Pancreas (tissue), 10 donors: Measurements from ENCODE around the gene SLC43A1. TPM values are rescaled to one million over a fixed set of nuclear protein-coding genes. Genes with fewer than 3 reads are reported as not detected.

Experiments used
- ATAC-seq, 4 donors: fragments of 200-7000 bp; cut with Tn5 transposase; one replicate each; pipeline versions ENCODE4 v1.8.0 to v1.9.1; 2020; ENCODE audit warnings: mild to moderate bottlenecking in 4 of 4, moderate library complexity in 4 of 4
- DNase-seq, 6 donors: peaks; one replicate each; pipeline ENCODE4 v3.0.0-alpha.2; 2020
- FAIRE-seq: peaks from 2 replicates; lab custom pipeline; 2012; peaks lifted over from hg19 to GRCh38; lab: Jason Lieb, UNC
- H3K27ac ChIP-seq, 4 donors: fragments of 200-600 bp; sonication (generic); 1 replicate in 3 of 4; 2 replicates in 1 of 4; pipeline versions ENCODE4 v1.5.0 to v1.8.0; 2020
- H3K27me3 ChIP-seq, 4 donors: fragments of 200-600 bp; one replicate each; pipeline ENCODE4 v1.8.0; 2021
- H3K36me3 ChIP-seq, 3 donors: fragments of 200-600 bp; sonication (generic) in 1 of 3; one replicate each; pipeline versions ENCODE4 v1.5.0 to v1.8.0; 2020 to 2021
- H3K4me1 ChIP-seq, 3 donors: fragments of 200-600 bp; one replicate each; pipeline ENCODE4 v1.8.0; 2021
- H3K4me3 ChIP-seq, 4 donors: fragments of 200-600 bp; sonication (generic) in 2 of 4; one replicate each; pipeline versions ENCODE4 v1.5.0 to v1.8.0; 2020 to 2021
- H3K9me3 ChIP-seq, 4 donors: fragments of 200-600 bp; one replicate each; pipeline ENCODE4 v1.8.0; 2021
- CTCF ChIP-seq, 4 donors: fragments of 200-600 bp; sonication (generic) in 3 of 4; IDR thresholded peaks; one replicate each; pipeline versions ENCODE4 v1.5.0 to v1.8.0; 2021; ENCODE audit warnings: antibody characterized with exemption in 4 of 4
- WGBS, 2 donors: extraction: QIAGEN DNeasy Blood & Tissue Kit; methylation state at CpG; one replicate each; pipeline ENCODE4 v1.1.7; 2013; 5-methylcytosine and 5-hydroxymethylcytosine counted together
- intact Hi-C, 3 donors: fragments of 100-400 bp; cut with DNase I; formaldehyde crosslinking; loops; one replicate each; pipeline versions ENCODE4 v1.11.1 to v1.14.2; 2022
- polyA plus RNA-seq, 2 donors: library from polyadenylated mRNA; stranded (reverse); fragments of 200-250 nt; gene quantifications; one replicate each; pipeline ENCODE4 v1.2.3, GENCODE V29; 2013
- total RNA-seq, 6 donors: library from RNA; stranded (reverse); fragmentation: NEBNext Ultra II Directional in 4 of 6; extraction: Animal tissue kit (Norgen Biotek cat#: 25700) in 4 of 6; gene quantifications; one replicate each; pipeline versions ENCODE4 v1.2.1 to v1.2.4, GENCODE V29; 2021 to 2023
- donor health status: healthy with polysubstance abuse.
- donor health status: DM: no; HTN: no; CAD: no; lungs with moderate emphysema.
- donor health status: DM: no; HTN: no; CAD: no.
- donor health status: control.
- donor health status: control.
- donor health status: Bipolar disorder and iron deficiency.
- donor health status: DM: yes; HTN: yes; CAD: no.
- donor health status: DM: no; HTN: no; CAD: no.
- donor health status: DM: no; HTN: no; CAD: no.
- donor health status: DM: yes; HTN: yes; CAD: no.

Gene SLC43A1
- total and polyA plus RNA-seq, 8 donors, result 78.3 to 280 (median 122) TPM

GRCh38 chr11:57555393-57555792, 39.9 kb upstream of the SLC43A1 start:
- TF ChIP-seq CTCF (IDR thresholded peaks at IDR 0.05), result no peak
- Histone ChIP-seq H3K27me3 (no peaks in the 10 kb centered on the region), H3K27ac (no peak overlapping the region), H3K4me3 (no peak overlapping the region), H3K36me3 (peaks cover 0 to 11% (median 0%) of the 10 kb centered on the region in 3 donors), H3K9me3 (no peaks in the 10 kb centered on the region), H3K4me1 (peaks cover 0 to 11% (median 11%) of the 10 kb centered on the region in 3 donors)
- ATAC-seq (no peak), FAIRE-seq (no peak), DNase-seq (no peak)
- intact Hi-C loops, result no loop called here
- 90 to 95% methylated on average over 2 of the region's 2 CpGs for WGBS, 2 donors

DNA sequence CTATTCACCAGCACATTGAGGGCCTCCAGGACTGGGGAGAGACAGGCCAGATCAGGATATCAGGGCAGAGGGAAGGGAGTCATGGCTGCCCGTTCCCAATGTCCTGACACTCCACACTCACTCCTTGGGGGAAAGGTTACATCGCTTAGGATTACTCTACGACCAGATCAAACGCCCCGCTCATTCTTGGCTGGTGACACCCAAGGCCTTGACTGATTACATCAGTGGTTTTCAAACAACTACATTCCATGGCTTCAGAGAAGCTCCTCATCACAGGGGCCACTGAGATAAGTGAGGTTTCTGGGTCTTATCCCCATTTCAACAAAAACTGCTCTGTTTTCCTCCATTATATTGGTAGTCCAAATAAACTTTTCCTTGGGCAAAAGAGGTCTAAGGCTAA, 37.0 kb upstream of the SLC43A1 start:
- WGBS, 2 donors, result 41 to 50% methylated on average over 5 of the region's 5 CpGs
- Histone ChIP-seq H3K36me3 (peaks cover 0 to 11% (median 0%) of the 10 kb centered on the region in 3 donors), H3K4me3 (no peak overlapping the region), H3K4me1 (peaks cover 0 to 11% (median 11%) of the 10 kb centered on the region in 3 donors), H3K27ac (peak overlapping the region; percentile 26 to 64 (median 60)), H3K9me3 (no peaks in the 10 kb centered on the region), H3K27me3 (no peaks in the 10 kb centered on the region)
- FAIRE-seq, result no peak
- no peak for DNase-seq
- ATAC-seq, result peak; percentile 35 to 63 (median 56)
- no peak for TF ChIP-seq CTCF (IDR thresholded peaks at IDR 0.05)
- intact Hi-C loops, result no loop called here

- no peaks in the 10 kb centered on the region for H3K9me3 ChIP-seq
- FAIRE-seq, result no peak
- H3K27ac ChIP-seq, result peak overlapping the region; percentile 26 to 64 (median 60)
- DNase-seq, result peak in 4 of 6 donors; percentile 69 to 82 (median 70)
- H3K4me1 ChIP-seq, result peaks cover 0 to 11% (median 11%) of the 10 kb centered on the region in 3 donors
- no peaks in the 10 kb centered on the region for H3K27me3 ChIP-seq
- TF ChIP-seq CTCF (IDR thresholded peaks at IDR 0.05), result no peak
- ATAC-seq, result peak; percentile 94 to 96 (median 96)
- peaks cover 0 to 11% (median 0%) of the 10 kb centered on the region in 3 donors for H3K36me3 ChIP-seq
- intact Hi-C loops, result no loop called here
- 36 to 50% methylated on average over 4 of the region's 4 CpGs for WGBS, 2 donors
- no peak overlapping the region for H3K4me3 ChIP-seq
These were observed 36.4 kb upstream of the SLC43A1 start for GRCh38 chr11:57551941-57552340.

GRCh38 chr11:57549983-57550382, 34.5 kb upstream of the SLC43A1 start:
- Histone ChIP-seq H3K27me3 (no peaks in the 10 kb centered on the region), H3K27ac (no peak overlapping the region), H3K9me3 (no peaks in the 10 kb centered on the region), H3K4me1 (peaks cover 0 to 11% (median 11%) of the 10 kb centered on the region in 3 donors), H3K36me3 (peaks cover 0 to 11% (median 0%) of the 10 kb centered on the region in 3 donors), H3K4me3 (no peak overlapping the region)
- WGBS, 2 donors, result 89 to 91% methylated on average over 8 of the region's 8 CpGs
- FAIRE-seq (no peak), DNase-seq (no peak), ATAC-seq (no peak)
- TF ChIP-seq CTCF (IDR thresholded peaks at IDR 0.05), result no peak
- intact Hi-C loops, result no loop called here

GRCh38 chr11:57547854-57548377, 32.4 kb upstream of the SLC43A1 start:
- DNase-seq (peak in 3 of 6 donors; percentile 44 to 56 (median 47)), ATAC-seq (peak in 3 of 4 donors; percentile 37 to 65 (median 51)), FAIRE-seq (no peak)
- peak overlapping the region in 1 of 4 donors; percentile 6 for H3K27ac ChIP-seq
- H3K27me3 ChIP-seq, result no peaks in the 10 kb centered on the region
- H3K9me3 ChIP-seq, result no peaks in the 10 kb centered on the region
- no peak for TF ChIP-seq CTCF (IDR thresholded peaks at IDR 0.05)
- intact Hi-C loops, result no loop called here
- WGBS, 2 donors, result 26 to 29% methylated on average over 6 of the region's 6 CpGs
- no peak overlapping the region for H3K4me3 ChIP-seq
- peaks cover 0 to 4% (median 0%) of the 10 kb centered on the region in 3 donors for H3K36me3 ChIP-seq
- peaks cover 0 to 11% (median 11%) of the 10 kb centered on the region in 3 donors for H3K4me1 ChIP-seq
